Activated CD8-positive, alpha-beta memory T cell treated with anti-CD3 and anti-CD28 coated beads, Interleukin-2, amount 50 U/mL, for 4 hours (primary cell): ENCODE results near the gene ADGRG6.
A peak's percentile ranks its signal among the peaks of the same experiment; 100 is the strongest.
"Not testable (repeated sequence)": the region's sequence is repeated elsewhere in the genome, so short reads cannot be mapped to it uniquely, and the experiment has no call there.

Source experiments
- DNase-seq: peaks from one replicate; pipeline ENCODE4 v3.0.0-alpha.2; 2020

The ADGRG6 gene

GRCh38 chr6:142301651-142302391, at the start of gene ADGRG6:
Gene ADGRG6, plus strand, starts transcription at chr6:142302007. Its CDS starts 323 bp downstream, at chr6:142302330.
- DNase-seq: peak; percentile 47

- DNase-seq: no peak
Measured at GRCh38 chr6:142254513-142254912, 47.3 kb upstream of the ADGRG6 start.

DNA sequence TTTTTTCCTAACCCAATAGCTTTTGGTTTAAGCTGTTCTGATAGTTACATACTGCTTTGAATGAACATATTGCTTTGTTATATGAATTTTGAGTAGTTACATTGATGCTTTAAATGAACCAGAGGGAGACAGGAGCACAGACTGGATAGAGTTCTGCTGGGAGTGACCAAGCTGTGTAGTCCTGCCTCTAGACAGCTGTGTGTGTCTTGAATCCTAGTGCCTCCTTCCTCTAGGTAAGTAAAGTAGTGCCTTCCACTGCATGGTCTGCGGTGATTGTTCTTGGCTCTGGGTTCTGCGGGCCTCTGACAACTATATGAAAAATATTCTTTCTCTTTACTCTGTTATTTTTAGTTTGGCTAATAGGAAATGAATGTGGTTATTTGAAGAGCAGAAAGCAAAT, 46.0 kb upstream of the ADGRG6 start:
- no peak for DNase-seq

DNA sequence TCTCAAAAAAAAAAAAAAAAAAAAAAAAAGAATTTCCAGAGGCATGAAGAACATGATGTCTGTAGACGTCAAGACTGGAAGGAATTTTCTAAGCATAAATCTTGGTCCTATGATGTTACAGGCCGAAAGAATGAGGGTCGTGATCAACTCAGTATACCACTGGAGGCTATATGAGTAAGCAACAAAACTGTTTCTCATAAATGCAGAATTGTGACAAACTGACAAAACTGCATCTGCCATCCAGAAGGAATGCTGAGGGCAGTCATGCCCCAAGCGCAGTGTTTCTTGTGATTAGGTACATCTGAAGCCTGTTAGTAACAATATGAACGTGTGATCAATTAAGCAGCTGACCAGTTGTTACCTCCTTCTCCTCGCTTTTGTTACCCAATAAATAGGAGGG, 43.5 kb upstream of the ADGRG6 start:
- no peak for DNase-seq

- no peak for DNase-seq
Measured at GRCh38 chr6:142258757-142259156, 43.0 kb upstream of the ADGRG6 start.

GRCh38 chr6:142260748-142261147, 41.1 kb upstream of the ADGRG6 start:
- DNase-seq: no peak

DNA sequence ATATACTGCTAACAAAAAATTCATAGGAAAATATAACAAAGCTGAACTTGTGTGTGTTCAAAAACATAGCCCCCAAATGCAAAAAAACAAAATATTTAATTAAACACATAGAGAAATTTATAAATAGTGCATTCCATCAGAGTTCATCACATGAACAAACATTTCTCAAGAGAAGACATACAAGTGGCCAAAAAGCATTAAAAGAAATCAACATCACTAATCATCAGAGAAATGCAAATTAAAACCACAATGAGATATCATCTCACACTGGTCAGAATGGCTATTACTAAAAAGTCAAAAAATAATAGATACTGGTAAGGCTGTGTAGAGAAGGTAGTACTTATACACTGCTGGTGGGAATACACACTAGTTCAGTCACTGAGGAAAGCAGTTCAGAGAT, 39.6 kb upstream of the ADGRG6 start:
- DNase-seq: no peak

DNA sequence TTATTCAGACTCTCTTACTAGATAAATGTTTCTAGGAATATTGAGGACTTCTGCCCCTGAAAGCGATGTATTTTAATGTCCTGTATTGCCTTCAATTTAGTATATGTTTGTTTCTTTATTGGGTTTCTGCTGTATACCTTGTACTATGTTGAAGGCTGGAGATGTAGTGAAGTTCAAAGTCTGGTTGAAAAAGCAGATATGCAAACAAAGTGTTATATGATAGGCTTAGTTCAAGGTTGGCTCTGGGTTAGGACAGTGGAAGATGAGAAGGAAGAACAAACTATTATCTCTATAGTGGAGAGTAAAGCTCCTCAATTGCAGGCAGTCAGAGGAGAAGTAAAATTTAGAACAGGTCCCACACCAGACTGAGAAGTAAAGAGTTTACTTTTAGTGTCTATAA, 36.3 kb upstream of the ADGRG6 start:
- no peak for DNase-seq

GRCh38 chr6:142266060-142266459, 35.7 kb upstream of the ADGRG6 start:
- no peak for DNase-seq

DNA sequence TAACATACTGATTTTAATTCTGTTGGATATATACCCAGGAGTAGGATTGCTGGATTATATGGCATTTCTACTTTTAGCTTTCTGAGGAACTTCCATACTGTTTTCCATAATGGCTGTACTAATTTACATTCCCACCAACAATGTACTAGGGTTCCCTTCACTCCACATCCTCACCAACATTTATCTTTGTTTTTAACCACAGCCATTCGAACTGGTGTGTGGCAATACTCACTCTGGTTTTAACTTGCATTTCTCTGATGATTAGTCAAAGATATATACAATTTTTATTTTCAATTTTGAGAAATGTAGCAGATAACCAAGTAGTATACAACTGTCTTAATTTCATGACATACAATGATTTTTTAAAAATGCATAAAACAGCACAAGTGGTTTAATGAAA, 30.3 kb upstream of the ADGRG6 start:
- DNase-seq: no peak

DNA sequence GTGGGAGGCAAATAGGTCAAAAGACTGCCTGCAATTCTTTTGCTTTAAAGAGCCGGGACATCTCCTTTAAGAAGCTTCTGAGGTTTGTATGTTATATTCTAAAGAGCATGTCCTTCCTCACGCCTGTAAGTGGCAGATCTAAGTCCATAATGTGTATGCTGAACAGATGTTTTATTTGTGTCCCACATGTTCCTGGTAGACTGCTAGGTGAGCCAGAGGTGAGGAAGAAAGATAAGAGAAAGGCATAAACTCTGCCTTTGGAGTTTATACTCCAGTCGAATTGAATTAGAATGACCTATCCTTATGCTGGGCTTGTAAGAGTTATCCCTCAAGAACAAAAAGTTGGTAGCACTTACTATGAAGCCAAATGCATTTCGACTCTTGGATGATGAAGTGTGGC, 27.2 kb upstream of the ADGRG6 start:
- DNase-seq: no peak

GRCh38 chr6:142275236-142276006, 26.4 kb upstream of the ADGRG6 start:
- no peak for DNase-seq

- no peak for DNase-seq
Measured at GRCh38 chr6:142276256-142276655, 25.6 kb upstream of the ADGRG6 start.

- no peak for DNase-seq
Measured at GRCh38 chr6:142279350-142280180, 22.2 kb upstream of the ADGRG6 start.

DNA sequence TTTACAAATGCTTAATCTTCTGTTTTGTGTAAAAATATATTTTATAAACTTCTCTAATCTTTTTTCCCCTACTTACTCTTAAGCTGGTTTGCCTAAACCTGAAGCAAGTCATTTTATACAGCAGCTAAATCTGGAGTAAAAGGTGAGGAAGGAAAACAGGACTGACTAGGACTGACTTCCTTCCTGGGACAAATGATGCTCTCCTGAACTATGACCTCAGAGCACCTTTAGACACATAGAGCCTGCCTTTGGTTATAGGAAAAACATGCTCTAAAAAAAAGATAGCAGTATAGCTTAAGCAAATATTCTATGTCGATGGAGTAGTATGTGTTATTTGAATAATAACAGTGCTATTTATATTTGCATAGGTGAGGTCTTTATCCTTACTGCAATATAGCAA, 21.5 kb upstream of the ADGRG6 start:
- DNase-seq: no peak

DNA sequence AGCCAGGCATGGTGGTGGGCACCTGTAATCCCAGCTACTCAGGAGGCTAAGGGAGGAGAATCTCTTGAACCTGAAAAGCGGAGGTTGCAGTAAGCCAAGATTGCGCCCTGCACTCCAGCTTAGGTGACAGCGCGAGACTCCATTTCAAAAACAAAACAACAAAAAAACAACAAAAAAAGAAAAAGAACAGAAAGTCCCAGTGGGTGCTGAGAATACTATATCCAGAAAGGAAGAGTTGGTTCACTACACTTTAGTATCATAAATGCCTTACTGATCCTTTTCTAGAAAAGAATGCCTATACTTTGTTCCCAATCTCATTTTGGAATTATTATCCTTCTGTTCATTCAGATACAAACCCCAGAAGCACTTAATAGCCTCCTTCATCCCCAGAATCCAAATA, 20.9 kb upstream of the ADGRG6 start:
- DNase-seq: no peak

DNA sequence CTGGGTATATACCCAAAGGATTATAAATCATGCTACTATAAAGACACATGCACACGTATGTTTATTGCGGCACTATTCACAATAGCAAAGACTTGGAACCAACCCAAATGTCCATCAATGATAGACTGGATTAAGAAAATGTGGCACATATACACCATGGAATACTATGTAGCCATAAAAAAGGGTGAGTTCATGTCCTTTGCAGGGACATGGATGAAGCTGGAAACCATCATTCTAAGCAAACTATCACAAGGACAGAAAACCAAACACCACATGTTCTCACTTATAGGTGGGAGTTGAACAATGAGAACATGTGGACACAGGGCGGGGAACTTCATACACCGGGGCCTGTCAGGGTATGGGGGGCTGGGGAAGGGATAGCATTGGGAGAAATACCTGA, 18.7 kb upstream of the ADGRG6 start:
- DNase-seq: not testable (repeated sequence)

- no peak for DNase-seq
Measured at GRCh38 chr6:142284419-142284818, 17.4 kb upstream of the ADGRG6 start.

- DNase-seq: no peak
Measured at GRCh38 chr6:142285235-142286087, 16.3 kb upstream of the ADGRG6 start.

- no peak for DNase-seq
Measured at GRCh38 chr6:142286088-142286409, 15.8 kb upstream of the ADGRG6 start.

GRCh38 chr6:142289687-142290086, 12.1 kb upstream of the ADGRG6 start:
- no peak for DNase-seq

DNA sequence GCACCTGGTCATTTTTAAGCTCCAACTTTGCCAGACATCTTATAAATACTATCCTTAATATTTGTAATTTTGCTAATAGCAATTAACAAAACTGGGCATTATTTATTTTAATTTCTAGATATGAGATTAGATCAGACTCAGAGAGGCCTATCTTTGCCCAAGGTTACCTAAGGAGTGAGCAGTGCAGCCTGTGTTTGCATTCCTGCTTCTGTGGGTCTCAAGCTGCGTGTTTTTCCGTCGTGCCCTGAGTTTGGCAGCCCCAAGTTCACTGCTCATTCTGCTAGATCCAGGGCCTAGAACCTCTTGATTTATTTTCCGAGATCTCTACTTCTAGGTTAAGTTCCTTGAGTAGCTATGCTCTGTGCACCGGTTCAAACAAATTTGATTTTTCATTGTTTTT, 11.0 kb upstream of the ADGRG6 start:
- no peak for DNase-seq

GRCh38 chr6:142291512-142291911, 10.3 kb upstream of the ADGRG6 start:
- no peak for DNase-seq
